Measurements from ENCODE around the gene KIF26B. TPM values are rescaled to one million over a fixed set of nuclear protein-coding genes. Genes with fewer than 3 reads are reported as not detected.
A peak's percentile ranks its signal among the peaks of the same experiment; 100 is the strongest.

KIF26B gene
- total RNA-seq, 1 donor from 2014 or later = 69.7 TPM

DNA sequence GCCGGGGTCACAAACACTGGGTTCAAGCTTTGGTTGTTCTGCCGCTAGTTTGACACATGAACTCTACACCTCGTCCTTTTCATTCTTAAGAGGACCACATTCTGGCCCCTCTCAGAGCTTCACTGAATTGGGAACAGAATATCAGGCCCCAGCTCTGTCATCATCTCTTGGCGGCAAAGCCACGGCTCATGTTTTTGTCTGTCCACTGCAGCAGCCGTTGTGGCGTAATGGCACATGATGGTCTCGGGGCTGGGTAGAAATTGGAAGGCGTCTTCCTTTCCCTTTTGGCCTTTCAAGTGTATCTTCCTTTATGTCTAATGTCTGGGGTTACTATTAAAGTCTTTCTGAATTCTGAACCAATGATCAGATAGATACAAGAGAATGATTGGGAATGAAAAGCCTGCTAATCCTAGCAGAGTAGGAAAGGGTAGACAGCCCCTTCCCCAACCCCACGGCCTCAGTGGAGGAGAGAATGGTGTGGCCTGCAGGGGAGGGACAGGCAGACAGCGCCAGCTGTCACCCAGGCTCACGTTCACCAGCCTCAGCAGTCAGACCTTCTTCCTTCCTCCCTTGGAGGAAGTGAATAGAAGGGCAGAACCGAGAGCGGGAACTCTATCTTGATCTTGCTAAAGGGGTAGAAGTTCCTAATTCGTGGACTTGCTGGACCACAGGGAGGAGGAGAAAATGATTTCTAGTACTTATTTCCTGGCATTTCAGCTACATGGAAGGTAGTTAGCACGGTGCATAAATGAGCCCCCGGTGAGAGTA is 498.1 kb downstream of the KIF26B start:
- no peak for DNase-seq (ENCODE audit: low spot score in 2 of 2, unreplicated experiment in 2 of 2)
- Mint-ChIP-seq H3K27me3 (ENCODE audit: low read depth) (no peaks in the 10 kb centered on the region), H3K9me3 (no peaks in the 10 kb centered on the region), H3K36me3 (peaks cover 5% of the 10 kb centered on the region), H3K27ac (no peak overlapping the region), H3K4me3 (no peak overlapping the region), H3K4me1 (peaks cover 14% of the 10 kb centered on the region)
- TF ChIP-seq CTCF (IDR thresholded peaks at IDR 0.05; ENCODE audit: unreplicated experiment) = no peak

- H3K4me3 Mint-ChIP-seq = no peak overlapping the region
- peaks cover 14% of the 10 kb centered on the region for H3K4me1 Mint-ChIP-seq
- DNase-seq (ENCODE audit: low spot score in 2 of 2, unreplicated experiment in 2 of 2) = no peak
- H3K27ac Mint-ChIP-seq = peak overlapping the region; percentile 59
- H3K36me3 Mint-ChIP-seq = peaks cover 5% of the 10 kb centered on the region
- no peaks in the 10 kb centered on the region for H3K9me3 Mint-ChIP-seq
- no peaks in the 10 kb centered on the region for H3K27me3 Mint-ChIP-seq (ENCODE audit: low read depth)
- TF ChIP-seq CTCF (IDR thresholded peaks at IDR 0.05; ENCODE audit: unreplicated experiment) = no peak
These were observed 499.8 kb downstream of the KIF26B start for GRCh38 chr1:245654460-245655050.

- no peak overlapping the region for H3K27ac Mint-ChIP-seq
- no peak for TF ChIP-seq CTCF (IDR thresholded peaks at IDR 0.05; ENCODE audit: unreplicated experiment)
- peaks cover 14% of the 10 kb centered on the region for H3K4me1 Mint-ChIP-seq
- no peaks in the 10 kb centered on the region for H3K9me3 Mint-ChIP-seq
- H3K27me3 Mint-ChIP-seq (ENCODE audit: low read depth) = no peaks in the 10 kb centered on the region
- H3K4me3 Mint-ChIP-seq = no peak overlapping the region
- no peak for DNase-seq (ENCODE audit: low spot score in 2 of 2, unreplicated experiment in 2 of 2)
- H3K36me3 Mint-ChIP-seq = no peaks in the 10 kb centered on the region
These were observed 501.5 kb downstream of the KIF26B start for GRCh38 chr1:245656189-245656717.

DNA sequence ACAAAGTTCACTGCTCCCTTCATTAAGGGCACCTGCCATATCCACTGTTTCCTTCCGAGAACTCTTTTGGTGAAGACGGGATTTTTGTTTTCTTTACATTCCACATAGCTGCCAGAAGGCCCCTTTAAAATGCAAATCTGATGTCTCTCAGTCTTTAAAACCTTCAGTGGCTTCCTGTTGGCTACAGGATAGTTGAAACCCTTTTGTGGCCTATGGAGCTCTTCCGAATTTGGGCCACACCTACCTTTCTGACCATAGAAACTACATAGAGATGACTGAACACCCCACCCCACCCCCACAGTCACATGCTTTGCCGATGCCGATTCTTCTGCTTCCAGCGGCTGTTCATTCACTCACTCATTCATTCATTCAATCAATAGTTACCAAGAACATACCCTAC is 502.6 kb downstream of the KIF26B start:
- H3K9me3 Mint-ChIP-seq = no peaks in the 10 kb centered on the region
- H3K4me1 Mint-ChIP-seq = peaks cover 14% of the 10 kb centered on the region
- H3K27ac Mint-ChIP-seq = no peak overlapping the region
- no peaks in the 10 kb centered on the region for H3K27me3 Mint-ChIP-seq (ENCODE audit: low read depth)
- no peaks in the 10 kb centered on the region for H3K36me3 Mint-ChIP-seq
- TF ChIP-seq CTCF (IDR thresholded peaks at IDR 0.05; ENCODE audit: unreplicated experiment) = no peak
- no peak overlapping the region for H3K4me3 Mint-ChIP-seq
- DNase-seq (ENCODE audit: low spot score in 2 of 2, unreplicated experiment in 2 of 2) = no peak

DNA sequence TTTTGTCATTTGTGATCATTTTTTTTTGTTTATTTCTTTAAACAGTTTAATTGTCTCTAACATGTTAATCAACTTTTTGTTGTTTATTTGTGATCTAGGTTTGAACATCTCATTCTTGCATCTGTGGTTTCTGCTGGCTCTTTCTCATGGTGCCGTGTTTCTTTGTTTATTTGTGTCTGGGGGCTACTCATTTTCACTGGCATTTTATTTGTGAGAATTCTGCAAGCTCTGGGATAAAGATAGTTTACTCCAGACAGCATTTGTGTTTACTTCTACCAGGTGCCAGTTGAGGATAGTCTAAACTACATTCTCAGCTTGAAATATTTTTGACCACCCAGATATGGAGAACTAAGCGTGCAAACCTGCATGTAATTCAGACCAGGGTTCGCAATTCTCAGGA is 508.6 kb downstream of the KIF26B start:
- no peaks in the 10 kb centered on the region for H3K9me3 Mint-ChIP-seq
- no peak for TF ChIP-seq CTCF (IDR thresholded peaks at IDR 0.05; ENCODE audit: unreplicated experiment)
- H3K36me3 Mint-ChIP-seq = peaks cover 3% of the 10 kb centered on the region
- no peaks in the 10 kb centered on the region for H3K27me3 Mint-ChIP-seq (ENCODE audit: low read depth)
- H3K4me1 Mint-ChIP-seq = no peaks in the 10 kb centered on the region
- H3K4me3 Mint-ChIP-seq = no peak overlapping the region
- no peak overlapping the region for H3K27ac Mint-ChIP-seq
- no peak for DNase-seq (ENCODE audit: low spot score in 2 of 2, unreplicated experiment in 2 of 2)

All from mesothelial cell of epicardium (in vitro differentiated cells).